Body of pancreas (tissue), 4 donors: ENCODE data around the gene FARS2. TPM values are rescaled to one million over a fixed set of nuclear protein-coding genes. Genes with fewer than 3 reads are reported as not detected.

Source experiments
- ATAC-seq: fragments of 150-250 bp; one replicate; pipeline ENCODE4 v1.9.1; 2016
- DNase-seq, 4 donors: peaks; one replicate each; pipeline ENCODE4 v3.0.0-alpha.2; 2019
- H3K27ac ChIP-seq, 4 donors: fragments of 200-600 bp; sonication (generic); 1 replicate in 3 of 4; 2 replicates in 1 of 4; pipeline versions ENCODE4 v1.5.1 to v1.6.1; 2016 to 2019; ENCODE audit warnings: mild to moderate bottlenecking in 1 of 4, mixed read lengths in 1 of 4, moderate library complexity in 1 of 4
- H3K27me3 ChIP-seq, 2 donors: fragments of 200-600 bp; sonication (generic); one replicate each; pipeline ENCODE4 v1.6.0; 2016; ENCODE audit warnings: mild to moderate bottlenecking in 1 of 2
- H3K36me3 ChIP-seq, 2 donors: fragments of 200-600 bp; sonication (generic); replicated peaks in 1 of 2; 2 replicates each; pipeline ENCODE4 v1.5.1; 2016; ENCODE audit warnings: low read depth in 2 of 2; ENCODE audit not compliant: insufficient read depth in 1 of 2
- H3K4me1 ChIP-seq: fragments of 200-600 bp; sonication (generic); one replicate; pipeline ENCODE4 v1.6.0; 2016
- H3K4me3 ChIP-seq, 2 donors: fragments of 200-600 bp; sonication (generic); 1 replicate in 1 of 2; 2 replicates in 1 of 2; pipeline ENCODE4 v1.5.1; 2016 to 2019
- H3K9me3 ChIP-seq, 3 donors: fragments of 200-600 bp; sonication (generic); 1 replicate in 2 of 3; 2 replicates in 1 of 3; pipeline ENCODE4 v1.5.1; 2016
- CTCF ChIP-seq, 7 experiments: fragments of 450-650 bp in 4 of 7; fragments of 200-600 bp in 3 of 7; sonication (generic) in 3 of 7; IDR thresholded peaks; one replicate each; pipeline ENCODE4 v1.5.1; 2016 to 2019; ENCODE audit warnings: antibody characterized with exemption in 7 of 7
- POLR2A ChIP-seq, 3 donors: fragments of 450-650 bp; IDR thresholded peaks; one replicate each; pipeline ENCODE4 v1.6.1; 2016; ENCODE audit warnings: antibody characterized with exemption in 3 of 3, mild to moderate bottlenecking in 2 of 3
- WGBS, 2 donors: methylation state at CpG; one replicate each; pipeline ENCODE4 v1.1.5; 2017; 5-methylcytosine and 5-hydroxymethylcytosine counted together
- intact Hi-C: fragments of 100-400 bp; cut with DNase I; formaldehyde crosslinking; loops from one replicate; pipeline ENCODE4 v1.15.1; 2023
- total RNA-seq, 2 donors: library from RNA; depleted of rRNA; stranded (reverse); fragments of >200 nt; gene quantifications; one replicate each; pipeline ENCODE4 v1.1.0, GENCODE V29; 2016

FARS2 gene
- total RNA-seq, 2 donors from 2014 or later: 6.5 to 9.6 TPM

- TF ChIP-seq POLR2A (IDR thresholded peaks at IDR 0.05) (no peak), CTCF (IDR thresholded peaks at IDR 0.05) (no peak)
- Histone ChIP-seq H3K27me3 (no peaks in the 10 kb centered on the region), H3K27ac (no peak overlapping the region), H3K4me1 (no peaks in the 10 kb centered on the region), H3K4me3 (no peak overlapping the region), H3K9me3 (no peaks in the 10 kb centered on the region), H3K36me3 (no peaks in the 10 kb centered on the region)
- intact Hi-C loops: no loop called here
- DNase-seq: no peak
- WGBS, 2 donors: 83 to 89% methylated on average over 16 of the region's 16 CpGs
- no peak for ATAC-seq
These were observed 375.1 kb downstream of the FARS2 start for GRCh38 chr6:5636210-5637030.

- Histone ChIP-seq H3K36me3 (no peaks in the 10 kb centered on the region), H3K27ac (no peak overlapping the region), H3K4me3 (no peak overlapping the region), H3K27me3 (no peaks in the 10 kb centered on the region), H3K4me1 (no peaks in the 10 kb centered on the region), H3K9me3 (no peaks in the 10 kb centered on the region)
- TF ChIP-seq POLR2A (IDR thresholded peaks at IDR 0.05) (no peak), CTCF (IDR thresholded peaks at IDR 0.05) (no peak)
- WGBS, 2 donors: 90 to 91% methylated on average over 5 of the region's 5 CpGs
- DNase-seq (no peak), ATAC-seq (no peak)
- intact Hi-C loops: no loop called here
These were observed 376.4 kb downstream of the FARS2 start for GRCh38 chr6:5637714-5638113.

GRCh38 chr6:5638666-5639065 is 377.4 kb downstream of the FARS2 start:
- Histone ChIP-seq H3K9me3 (no peaks in the 10 kb centered on the region), H3K4me3 (no peak overlapping the region), H3K27me3 (no peaks in the 10 kb centered on the region), H3K27ac (no peak overlapping the region), H3K36me3 (no peaks in the 10 kb centered on the region), H3K4me1 (no peaks in the 10 kb centered on the region)
- WGBS, 2 donors: 85 to 93% methylated on average over 5 to 8 of the region's 8 CpGs
- intact Hi-C loops: no loop called here
- ATAC-seq: no peak
- DNase-seq: no peak
- TF ChIP-seq POLR2A (IDR thresholded peaks at IDR 0.05): no peak
- TF ChIP-seq CTCF (IDR thresholded peaks at IDR 0.05): no peak

GRCh38 chr6:5639193-5639592 is 377.9 kb downstream of the FARS2 start:
- intact Hi-C loops: no loop called here
- no peak for ATAC-seq
- no peaks in the 10 kb centered on the region for H3K4me1 ChIP-seq
- no peaks in the 10 kb centered on the region for H3K27me3 ChIP-seq
- no peak for DNase-seq
- H3K36me3 ChIP-seq: no peaks in the 10 kb centered on the region
- TF ChIP-seq CTCF (IDR thresholded peaks at IDR 0.05) (no peak), POLR2A (IDR thresholded peaks at IDR 0.05) (no peak)
- H3K27ac ChIP-seq: no peak overlapping the region
- H3K4me3 ChIP-seq: no peak overlapping the region
- WGBS, 2 donors: 89 to 93% methylated on average over 2 of the region's 2 CpGs
- H3K9me3 ChIP-seq: no peaks in the 10 kb centered on the region

- no peaks in the 10 kb centered on the region for H3K27me3 ChIP-seq
- 92 to 100% methylated on average over 4 of the region's 4 CpGs for WGBS, 2 donors
- no peak for ATAC-seq
These were observed 379.3 kb downstream of the FARS2 start for GRCh38 chr6:5640614-5641013.

More at GRCh38 chr6:5640614-5641013, 379.3 kb downstream of the FARS2 start:
- no peak for DNase-seq
- Histone ChIP-seq H3K27ac (no peak overlapping the region), H3K4me3 (no peak overlapping the region), H3K9me3 (no peaks in the 10 kb centered on the region), H3K36me3 (no peaks in the 10 kb centered on the region), H3K4me1 (no peaks in the 10 kb centered on the region)
- intact Hi-C loops: no loop called here
- TF ChIP-seq CTCF (IDR thresholded peaks at IDR 0.05): no peak
- TF ChIP-seq POLR2A (IDR thresholded peaks at IDR 0.05): no peak
